Breast epithelium (tissue), 4 donors: Measurements from ENCODE around the gene RABGAP1L. TPM values are rescaled to one million over a fixed set of nuclear protein-coding genes. Genes with fewer than 3 reads are reported as not detected.

Source experiments
- DNase-seq, 2 donors: peaks; one replicate each; pipeline ENCODE4 v3.0.0-alpha.2; 2019; ENCODE audit warnings: low spot score in 2 of 2
- H3K27ac ChIP-seq, 2 donors: fragments of 200-600 bp; sonication (generic) in 1 of 2; one replicate each; pipeline ENCODE4 v1.5.1; 2016 to 2019; ENCODE audit warnings: mild to moderate bottlenecking in 1 of 2
- H3K27me3 ChIP-seq, 2 donors: fragments of 200-600 bp; sonication (generic) in 1 of 2; one replicate each; pipeline versions ENCODE4 v1.5.1 to v1.6.0; 2017 to 2019; ENCODE audit warnings: control low read depth in 1 of 2, mild to moderate bottlenecking in 1 of 2
- H3K36me3 ChIP-seq: fragments of 200-600 bp; one replicate; pipeline ENCODE4 v1.5.1; 2019
- H3K4me1 ChIP-seq, 2 donors: fragments of 200-600 bp; sonication (generic); one replicate each; pipeline ENCODE4 v1.5.1; 2016 to 2019; ENCODE audit warnings: control low read depth in 1 of 2
- H3K4me3 ChIP-seq, 3 donors: fragments of 200-600 bp; sonication (generic); 1 replicate in 2 of 3; 2 replicates in 1 of 3; pipeline ENCODE4 v1.5.1; 2016 to 2019; ENCODE audit warnings: mild to moderate bottlenecking in 3 of 3, moderate library complexity in 2 of 3
- H3K9me3 ChIP-seq, 2 donors: fragments of 200-600 bp; sonication (generic) in 1 of 2; one replicate each; pipeline ENCODE4 v1.5.1; 2016 to 2019; ENCODE audit warnings: control low read depth in 1 of 2
- CTCF ChIP-seq, 3 donors: fragments of 450-650 bp; IDR thresholded peaks; one replicate each; pipeline ENCODE4 v1.5.1; 2016 to 2017; ENCODE audit warnings: antibody characterized with exemption in 3 of 3, mild to moderate bottlenecking in 3 of 3, moderate library complexity in 3 of 3
- POLR2A ChIP-seq: fragments of 450-650 bp; IDR thresholded peaks from one replicate; pipeline ENCODE4 v1.6.1; 2016; ENCODE audit warnings: antibody characterized with exemption, mild to moderate bottlenecking, moderate library complexity
- POLR2AphosphoS5 ChIP-seq, 3 donors: sonication (generic); formaldehyde crosslinking; IDR thresholded peaks; one replicate each; pipeline ENCODE4 v1.6.1; 2017; ENCODE audit warnings: antibody characterized with exemption in 3 of 3
- intact Hi-C: fragments of 100-400 bp; cut with DNase I; formaldehyde crosslinking; loops from one replicate; pipeline ENCODE4 v1.15.1; 2023; ENCODE audit warnings: low total_unique reads
- total RNA-seq, 3 donors: library from RNA; depleted of rRNA; stranded (reverse); fragments of >200 nt; gene quantifications; one replicate each; pipeline ENCODE4 v1.1.0, GENCODE V29; 2016

RABGAP1L gene
- total RNA-seq, 3 donors from 2014 or later: 41.3 to 83.7 (median 49.5) TPM

DNA sequence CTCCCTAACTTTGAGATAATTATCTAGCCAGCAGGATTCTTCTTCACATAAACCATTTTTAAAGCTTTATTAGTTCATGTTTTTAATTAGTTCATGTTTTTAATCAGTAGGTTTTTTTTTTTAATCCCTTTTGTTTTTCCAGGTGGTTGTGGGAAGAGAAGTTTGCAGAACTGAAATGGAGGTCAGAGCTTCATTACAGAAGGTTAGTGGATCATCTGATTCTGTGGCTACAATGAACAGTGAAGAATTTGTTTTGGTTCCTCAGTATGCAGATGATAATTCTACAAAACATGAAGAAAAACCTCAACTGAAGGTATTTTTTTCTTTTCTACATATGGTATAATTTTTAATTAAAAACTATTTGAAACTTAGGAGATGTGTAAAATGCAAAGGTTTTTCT, 59.7 kb downstream of the RABGAP1L start:
- no peak for TF ChIP-seq POLR2AphosphoS5 (IDR thresholded peaks at IDR 0.05)
- Histone ChIP-seq H3K4me3 (no peak overlapping the region), H3K36me3 (no peaks in the 10 kb centered on the region), H3K4me1 (no peaks in the 10 kb centered on the region), H3K9me3 (no peaks in the 10 kb centered on the region), H3K27me3 (no peaks in the 10 kb centered on the region), H3K27ac (no peak overlapping the region)
- intact Hi-C loops: no loop called here
- no peak for DNase-seq

- peaks cover 0 to 4% of the 10 kb centered on the region in 2 donors for H3K9me3 ChIP-seq
- intact Hi-C loops: no loop called here
Measured at GRCh38 chr1:174219606-174220370, 60.5 kb downstream of the RABGAP1L start.

DNA sequence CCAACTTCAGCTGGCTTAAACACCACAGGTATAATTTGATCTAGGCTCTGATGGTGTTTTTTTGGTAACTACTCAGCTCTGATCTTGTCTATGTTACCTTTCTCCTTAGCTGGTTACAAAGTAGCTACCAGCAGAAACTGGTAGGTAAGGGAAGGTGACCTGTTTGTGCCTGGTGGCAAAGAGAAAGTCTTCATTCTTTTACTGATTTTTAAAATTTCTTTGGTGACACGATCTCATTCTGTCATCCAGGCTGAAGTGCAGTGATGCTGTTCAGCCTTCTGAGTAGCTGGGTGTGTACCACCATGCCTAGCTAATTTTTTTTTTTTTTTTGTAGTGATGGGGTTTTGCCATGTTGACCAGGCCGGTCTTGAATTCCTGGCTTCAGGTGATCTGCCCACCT, 62.4 kb downstream of the RABGAP1L start:
- TF ChIP-seq CTCF (IDR thresholded peaks at IDR 0.05) (no peak), POLR2A (no peak), POLR2AphosphoS5 (IDR thresholded peaks at IDR 0.05) (no peak)
- peaks cover 0 to 6% of the 10 kb centered on the region in 2 donors for H3K9me3 ChIP-seq
- intact Hi-C loops: no loop called here

More at GRCh38 chr1:174219606-174220370, 60.5 kb downstream of the RABGAP1L start:
- Histone ChIP-seq H3K27me3 (no peaks in the 10 kb centered on the region), H3K4me3 (no peak overlapping the region), H3K36me3 (no peaks in the 10 kb centered on the region), H3K27ac (no peak overlapping the region), H3K4me1 (no peaks in the 10 kb centered on the region)
- no peak for TF ChIP-seq POLR2AphosphoS5 (IDR thresholded peaks at IDR 0.05)
- no peak for TF ChIP-seq POLR2A
- no peak for TF ChIP-seq CTCF (IDR thresholded peaks at IDR 0.05)
- DNase-seq: no peak

GRCh38 chr1:174222166-174222949, 63.0 kb downstream of the RABGAP1L start:
- Histone ChIP-seq H3K36me3 (no peaks in the 10 kb centered on the region), H3K27me3 (no peaks in the 10 kb centered on the region), H3K4me3 (no peak overlapping the region), H3K27ac (no peak overlapping the region), H3K4me1 (no peaks in the 10 kb centered on the region), H3K9me3 (peaks cover 0 to 6% of the 10 kb centered on the region in 2 donors)
- no peak for DNase-seq
- intact Hi-C loops: no loop called here
- TF ChIP-seq CTCF (IDR thresholded peaks at IDR 0.05) (no peak), POLR2AphosphoS5 (IDR thresholded peaks at IDR 0.05) (no peak), POLR2A (no peak)

More for the DNA sequence above, 62.4 kb downstream of the RABGAP1L start:
- no peak overlapping the region for H3K27ac ChIP-seq
- H3K36me3 ChIP-seq: no peaks in the 10 kb centered on the region
- H3K27me3 ChIP-seq: no peaks in the 10 kb centered on the region
- no peaks in the 10 kb centered on the region for H3K4me1 ChIP-seq
- no peak for DNase-seq
- no peak overlapping the region for H3K4me3 ChIP-seq

GRCh38 chr1:174224641-174225040, 65.3 kb downstream of the RABGAP1L start:
- Histone ChIP-seq H3K27me3 (no peaks in the 10 kb centered on the region), H3K36me3 (no peaks in the 10 kb centered on the region), H3K27ac (no peak overlapping the region), H3K4me1 (no peaks in the 10 kb centered on the region), H3K9me3 (peaks cover 0 to 6% of the 10 kb centered on the region in 2 donors), H3K4me3 (no peak overlapping the region)
- DNase-seq: no peak
- TF ChIP-seq POLR2A (no peak), POLR2AphosphoS5 (IDR thresholded peaks at IDR 0.05) (no peak), CTCF (IDR thresholded peaks at IDR 0.05) (no peak)
- intact Hi-C loops: no loop called here
